ENCODE data around the gene ASTN2.

GRCh38 chr9:116753389-116753788, 661.5 kb downstream of the ASTN2 start:
- TF ChIP-seq CTCF (IDR thresholded peaks at IDR 0.05) (no peak), POLR2AphosphoS5 (IDR thresholded peaks at IDR 0.05) (no peak)

All from prostate gland (tissue), 2 donors.